GM18517 (cell line): ENCODE data around the gene LYZL6.
"Not testable (repeated sequence)": the region's sequence is repeated elsewhere in the genome, so short reads cannot be mapped to it uniquely, and the experiment has no call there.

Source experiments
- ATAC-seq: cut with Tn5 transposase; IDR thresholded peaks from one replicate; pipeline ENCODE4 v1.9.1; 2021; ENCODE audit warnings: mild to moderate bottlenecking, moderate library complexity; ENCODE audit not compliant: unreplicated experiment

LYZL6 gene

GRCh38 chr17:35909408-35909807 is 34.1 kb downstream of the LYZL6 start:
- ATAC-seq = no peak

GRCh38 chr17:35907691-35908090 is 35.8 kb downstream of the LYZL6 start:
- ATAC-seq = no peak

GRCh38 chr17:35906926-35907637 is 36.4 kb downstream of the LYZL6 start:
- no peak for ATAC-seq

- ATAC-seq = no peak
Measured at GRCh38 chr17:35906191-35906925, 37.2 kb downstream of the LYZL6 start.

GRCh38 chr17:35903451-35903850 is 40.1 kb downstream of the LYZL6 start:
- ATAC-seq = no peak

- no peak for ATAC-seq
Measured at GRCh38 chr17:35901631-35902175, 41.8 kb downstream of the LYZL6 start.

- no peak for ATAC-seq
Measured at GRCh38 chr17:35900708-35901480, 42.6 kb downstream of the LYZL6 start.

GRCh38 chr17:35900280-35900679 is 43.2 kb downstream of the LYZL6 start:
- ATAC-seq = no peak

- ATAC-seq = no peak
Measured at GRCh38 chr17:35898283-35899070, 45.0 kb downstream of the LYZL6 start.

- not testable (repeated sequence) for ATAC-seq
Measured at GRCh38 chr17:35897772-35898171, 45.7 kb downstream of the LYZL6 start.

- ATAC-seq = no peak
Measured at GRCh38 chr17:35895636-35896587, 47.6 kb downstream of the LYZL6 start.

- ATAC-seq = no peak
Measured at GRCh38 chr17:35894206-35894605, 49.3 kb downstream of the LYZL6 start.

GRCh38 chr17:35893751-35894150 is 49.8 kb downstream of the LYZL6 start:
- no peak for ATAC-seq

- no peak for ATAC-seq
Measured at GRCh38 chr17:35892091-35893035, 51.1 kb downstream of the LYZL6 start.

- no peak for ATAC-seq
Measured at GRCh38 chr17:35891269-35891668, 52.2 kb downstream of the LYZL6 start.

GRCh38 chr17:35890774-35891155 is 52.7 kb downstream of the LYZL6 start:
- no peak for ATAC-seq

- ATAC-seq = no peak
Measured at GRCh38 chr17:35889818-35890773, 53.4 kb downstream of the LYZL6 start.
